Measurements from ENCODE around the gene ETFA. TPM values are rescaled to one million over a fixed set of nuclear protein-coding genes. Genes with fewer than 3 reads are reported as not detected.

The ETFA gene
- total RNA-seq, 1 experiment from 2014 or later: 84.4 TPM

DNA sequence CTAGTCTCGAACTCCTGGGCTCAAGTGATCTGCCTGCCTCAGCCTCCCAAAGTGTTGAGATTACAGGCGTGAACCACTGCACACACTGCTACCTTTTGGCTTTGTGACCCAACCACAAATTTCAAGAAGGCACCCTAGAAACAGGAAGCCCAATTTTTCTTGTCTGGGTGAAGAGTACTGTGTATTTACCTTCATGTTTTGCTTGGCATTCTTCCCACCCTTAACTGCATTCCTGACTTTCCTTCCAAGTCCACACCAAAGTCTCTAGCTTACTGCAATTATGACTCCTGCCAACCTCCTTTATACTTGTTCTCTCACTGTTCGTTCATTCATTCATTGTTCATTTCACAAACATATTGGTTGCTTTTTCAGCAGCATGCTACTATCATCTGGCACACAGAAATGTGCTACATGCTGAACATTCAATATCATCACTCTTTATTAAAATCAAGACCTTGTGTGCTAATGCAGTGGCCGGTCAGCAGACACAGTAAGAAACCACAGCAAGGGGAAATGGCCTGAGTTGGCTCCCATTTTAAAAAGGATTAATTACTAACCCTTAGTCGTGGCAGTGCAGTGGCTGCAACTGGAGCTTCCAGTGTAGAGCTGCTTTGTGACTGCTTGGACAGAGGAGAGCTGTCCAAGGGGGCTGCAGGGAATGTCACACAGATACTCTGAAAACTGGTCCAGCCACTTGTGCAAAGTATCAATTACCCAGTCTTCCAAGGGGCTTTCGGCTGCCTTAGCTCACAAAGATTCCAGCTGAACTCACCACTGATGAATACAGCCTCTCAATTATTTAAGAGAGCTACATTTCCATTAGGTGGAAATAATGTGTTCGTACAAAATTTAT lies 94.0 kb downstream of the ETFA start:
- peaks cover 17% of the 10 kb centered on the region for H3K36me3 Mint-ChIP-seq
- H3K4me3 Mint-ChIP-seq: no peak overlapping the region
- no peaks in the 10 kb centered on the region for H3K4me1 Mint-ChIP-seq
- TF ChIP-seq ZNF317 (CRISPR knock-in tag; IDR thresholded peaks at IDR 0.05; ENCODE audit: borderline replicate concordance, low read depth) (no peak), KAT7 (CRISPR knock-in tag; IDR thresholded peaks at IDR 0.05; ENCODE audit: borderline replicate concordance) (no peak), ESRRA (CRISPR knock-in tag; IDR thresholded peaks at IDR 0.05; ENCODE audit: borderline replicate concordance) (no peak), GABPB1 (CRISPR knock-in tag; IDR thresholded peaks at IDR 0.05) (no peak), CBFB (CRISPR knock-in tag; IDR thresholded peaks at IDR 0.05; ENCODE audit: low read depth) (no peak), GTF2I (CRISPR knock-in tag; conservative IDR thresholded peaks at IDR 0.05) (no peak), NFATC4 (CRISPR knock-in tag; IDR thresholded peaks at IDR 0.05) (no peak), TP53 (CRISPR knock-in tag; IDR thresholded peaks at IDR 0.05) (no peak), EMX1 (CRISPR knock-in tag; IDR thresholded peaks at IDR 0.05) (no peak), RORB (CRISPR knock-in tag; IDR thresholded peaks at IDR 0.05) (no peak), CREM (CRISPR knock-in tag; IDR thresholded peaks at IDR 0.05) (no peak)
- TF ChIP-seq, protein P1, sequence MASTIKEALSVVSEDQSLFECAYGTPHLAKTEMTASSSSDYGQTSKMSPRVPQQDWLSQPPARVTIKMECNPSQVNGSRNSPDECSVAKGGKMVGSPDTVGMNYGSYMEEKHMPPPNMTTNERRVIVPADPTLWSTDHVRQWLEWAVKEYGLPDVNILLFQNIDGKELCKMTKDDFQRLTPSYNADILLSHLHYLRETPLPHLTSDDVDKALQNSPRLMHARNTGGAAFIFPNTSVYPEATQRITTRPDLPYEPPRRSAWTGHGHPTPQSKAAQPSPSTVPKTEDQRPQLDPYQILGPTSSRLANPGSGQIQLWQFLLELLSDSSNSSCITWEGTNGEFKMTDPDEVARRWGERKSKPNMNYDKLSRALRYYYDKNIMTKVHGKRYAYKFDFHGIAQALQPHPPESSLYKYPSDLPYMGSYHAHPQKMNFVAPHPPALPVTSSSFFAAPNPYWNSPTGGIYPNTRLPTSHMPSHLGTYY (CRISPR knock-in tag; IDR thresholded peaks at IDR 0.05): no peak
- TF ChIP-seq, protein P2, sequence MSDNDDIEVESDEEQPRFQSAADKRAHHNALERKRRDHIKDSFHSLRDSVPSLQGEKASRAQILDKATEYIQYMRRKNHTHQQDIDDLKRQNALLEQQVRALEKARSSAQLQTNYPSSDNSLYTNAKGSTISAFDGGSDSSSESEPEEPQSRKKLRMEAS (CRISPR knock-in tag; IDR thresholded peaks at IDR 0.05): no peak
- TF ChIP-seq, protein P3, sequence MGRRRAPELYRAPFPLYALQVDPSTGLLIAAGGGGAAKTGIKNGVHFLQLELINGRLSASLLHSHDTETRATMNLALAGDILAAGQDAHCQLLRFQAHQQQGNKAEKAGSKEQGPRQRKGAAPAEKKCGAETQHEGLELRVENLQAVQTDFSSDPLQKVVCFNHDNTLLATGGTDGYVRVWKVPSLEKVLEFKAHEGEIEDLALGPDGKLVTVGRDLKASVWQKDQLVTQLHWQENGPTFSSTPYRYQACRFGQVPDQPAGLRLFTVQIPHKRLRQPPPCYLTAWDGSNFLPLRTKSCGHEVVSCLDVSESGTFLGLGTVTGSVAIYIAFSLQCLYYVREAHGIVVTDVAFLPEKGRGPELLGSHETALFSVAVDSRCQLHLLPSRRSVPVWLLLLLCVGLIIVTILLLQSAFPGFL (CRISPR knock-in tag; IDR thresholded peaks at IDR 0.05; ENCODE audit: borderline replicate concordance): no peak
- TF ChIP-seq, protein P4, sequence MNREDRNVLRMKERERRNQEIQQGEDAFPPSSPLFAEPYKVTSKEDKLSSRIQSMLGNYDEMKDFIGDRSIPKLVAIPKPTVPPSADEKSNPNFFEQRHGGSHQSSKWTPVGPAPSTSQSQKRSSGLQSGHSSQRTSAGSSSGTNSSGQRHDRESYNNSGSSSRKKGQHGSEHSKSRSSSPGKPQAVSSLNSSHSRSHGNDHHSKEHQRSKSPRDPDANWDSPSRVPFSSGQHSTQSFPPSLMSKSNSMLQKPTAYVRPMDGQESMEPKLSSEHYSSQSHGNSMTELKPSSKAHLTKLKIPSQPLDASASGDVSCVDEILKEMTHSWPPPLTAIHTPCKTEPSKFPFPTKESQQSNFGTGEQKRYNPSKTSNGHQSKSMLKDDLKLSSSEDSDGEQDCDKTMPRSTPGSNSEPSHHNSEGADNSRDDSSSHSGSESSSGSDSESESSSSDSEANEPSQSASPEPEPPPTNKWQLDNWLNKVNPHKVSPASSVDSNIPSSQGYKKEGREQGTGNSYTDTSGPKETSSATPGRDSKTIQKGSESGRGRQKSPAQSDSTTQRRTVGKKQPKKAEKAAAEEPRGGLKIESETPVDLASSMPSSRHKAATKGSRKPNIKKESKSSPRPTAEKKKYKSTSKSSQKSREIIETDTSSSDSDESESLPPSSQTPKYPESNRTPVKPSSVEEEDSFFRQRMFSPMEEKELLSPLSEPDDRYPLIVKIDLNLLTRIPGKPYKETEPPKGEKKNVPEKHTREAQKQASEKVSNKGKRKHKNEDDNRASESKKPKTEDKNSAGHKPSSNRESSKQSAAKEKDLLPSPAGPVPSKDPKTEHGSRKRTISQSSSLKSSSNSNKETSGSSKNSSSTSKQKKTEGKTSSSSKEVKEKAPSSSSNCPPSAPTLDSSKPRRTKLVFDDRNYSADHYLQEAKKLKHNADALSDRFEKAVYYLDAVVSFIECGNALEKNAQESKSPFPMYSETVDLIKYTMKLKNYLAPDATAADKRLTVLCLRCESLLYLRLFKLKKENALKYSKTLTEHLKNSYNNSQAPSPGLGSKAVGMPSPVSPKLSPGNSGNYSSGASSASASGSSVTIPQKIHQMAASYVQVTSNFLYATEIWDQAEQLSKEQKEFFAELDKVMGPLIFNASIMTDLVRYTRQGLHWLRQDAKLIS (CRISPR knock-in tag; IDR thresholded peaks at IDR 0.05; ENCODE audit: borderline replicate concordance): no peak
- TF ChIP-seq, protein P5, sequence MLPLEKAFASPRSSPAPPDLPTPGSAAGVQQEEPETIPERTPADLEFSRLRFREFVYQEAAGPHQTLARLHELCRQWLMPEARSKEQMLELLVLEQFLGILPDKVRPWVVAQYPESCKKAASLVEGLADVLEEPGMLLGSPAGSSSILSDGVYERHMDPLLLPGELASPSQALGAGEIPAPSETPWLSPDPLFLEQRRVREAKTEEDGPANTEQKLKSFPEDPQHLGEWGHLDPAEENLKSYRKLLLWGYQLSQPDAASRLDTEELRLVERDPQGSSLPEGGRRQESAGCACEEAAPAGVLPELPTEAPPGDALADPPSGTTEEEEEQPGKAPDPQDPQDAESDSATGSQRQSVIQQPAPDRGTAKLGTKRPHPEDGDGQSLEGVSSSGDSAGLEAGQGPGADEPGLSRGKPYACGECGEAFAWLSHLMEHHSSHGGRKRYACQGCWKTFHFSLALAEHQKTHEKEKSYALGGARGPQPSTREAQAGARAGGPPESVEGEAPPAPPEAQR (CRISPR knock-in tag; IDR thresholded peaks at IDR 0.05): no peak
- TF ChIP-seq, protein P6, sequence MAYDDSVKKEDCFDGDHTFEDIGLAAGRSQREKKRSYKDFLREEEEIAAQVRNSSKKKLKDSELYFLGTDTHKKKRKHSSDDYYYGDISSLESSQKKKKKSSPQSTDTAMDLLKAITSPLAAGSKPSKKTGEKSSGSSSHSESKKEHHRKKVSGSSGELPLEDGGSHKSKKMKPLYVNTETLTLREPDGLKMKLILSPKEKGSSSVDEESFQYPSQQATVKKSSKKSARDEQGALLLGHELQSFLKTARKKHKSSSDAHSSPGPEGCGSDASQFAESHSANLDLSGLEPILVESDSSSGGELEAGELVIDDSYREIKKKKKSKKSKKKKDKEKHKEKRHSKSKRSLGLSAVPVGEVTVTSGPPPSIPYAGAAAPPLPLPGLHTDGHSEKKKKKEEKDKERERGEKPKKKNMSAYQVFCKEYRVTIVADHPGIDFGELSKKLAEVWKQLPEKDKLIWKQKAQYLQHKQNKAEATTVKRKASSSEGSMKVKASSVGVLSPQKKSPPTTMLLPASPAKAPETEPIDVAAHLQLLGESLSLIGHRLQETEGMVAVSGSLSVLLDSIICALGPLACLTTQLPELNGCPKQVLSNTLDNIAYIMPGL (CRISPR knock-in tag; IDR thresholded peaks at IDR 0.05): no peak
- TF ChIP-seq, protein P7, sequence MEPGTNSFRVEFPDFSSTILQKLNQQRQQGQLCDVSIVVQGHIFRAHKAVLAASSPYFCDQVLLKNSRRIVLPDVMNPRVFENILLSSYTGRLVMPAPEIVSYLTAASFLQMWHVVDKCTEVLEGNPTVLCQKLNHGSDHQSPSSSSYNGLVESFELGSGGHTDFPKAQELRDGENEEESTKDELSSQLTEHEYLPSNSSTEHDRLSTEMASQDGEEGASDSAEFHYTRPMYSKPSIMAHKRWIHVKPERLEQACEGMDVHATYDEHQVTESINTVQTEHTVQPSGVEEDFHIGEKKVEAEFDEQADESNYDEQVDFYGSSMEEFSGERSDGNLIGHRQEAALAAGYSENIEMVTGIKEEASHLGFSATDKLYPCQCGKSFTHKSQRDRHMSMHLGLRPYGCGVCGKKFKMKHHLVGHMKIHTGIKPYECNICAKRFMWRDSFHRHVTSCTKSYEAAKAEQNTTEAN (CRISPR knock-in tag; IDR thresholded peaks at IDR 0.05): no peak
- TF ChIP-seq, protein P8, sequence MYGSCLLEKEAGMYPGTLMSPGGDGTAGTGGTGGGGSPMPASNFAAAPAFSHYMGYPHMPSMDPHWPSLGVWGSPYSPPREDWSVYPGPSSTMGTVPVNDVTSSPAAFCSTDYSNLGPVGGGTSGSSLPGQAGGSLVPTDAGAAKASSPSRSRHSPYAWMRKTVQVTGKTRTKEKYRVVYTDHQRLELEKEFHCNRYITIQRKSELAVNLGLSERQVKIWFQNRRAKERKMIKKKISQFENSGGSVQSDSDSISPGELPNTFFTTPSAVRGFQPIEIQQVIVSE (CRISPR knock-in tag; IDR thresholded peaks at IDR 0.05; ENCODE audit: borderline replicate concordance): no peak
- no peak for DNase-seq (ENCODE audit: low spot score)
- H3K9me3 Mint-ChIP-seq: peaks cover 19% of the 10 kb centered on the region
- peak overlapping the region; percentile 10 for H3K27ac Mint-ChIP-seq
- no peak for ATAC-seq
- no peaks in the 10 kb centered on the region for H3K27me3 Mint-ChIP-seq (ENCODE audit: low read depth)
- ChIA-PET POLR2A (no interaction called here), CTCF (no interaction called here)
